ENCODE measurements around the gene CLK1. TPM values are rescaled to one million over a fixed set of nuclear protein-coding genes. Genes with fewer than 3 reads are reported as not detected.
"Not testable (repeated sequence)": the region's sequence is repeated elsewhere in the genome, so short reads cannot be mapped to it uniquely, and the experiment has no call there.

The CLK1 gene
- total RNA-seq, 1 donor from 2014 or later: 92.0 TPM

GRCh38 chr2:200901459-200902072, 37.1 kb upstream of the CLK1 start:
- no peaks in the 10 kb centered on the region for H3K27me3 Mint-ChIP-seq (ENCODE audit: unreplicated experiment)
- peaks cover 23% of the 10 kb centered on the region for H3K36me3 Mint-ChIP-seq (ENCODE audit: unreplicated experiment)
- H3K4me1 Mint-ChIP-seq (ENCODE audit: unreplicated experiment): peaks cover 3% of the 10 kb centered on the region
- H3K9me3 Mint-ChIP-seq (ENCODE audit: unreplicated experiment): no peaks in the 10 kb centered on the region
- H3K27ac Mint-ChIP-seq (ENCODE audit: unreplicated experiment): peak overlapping the region; percentile 75
- TF ChIP-seq CTCF (IDR thresholded peaks at IDR 0.05): peak; percentile 81
- H3K4me3 Mint-ChIP-seq (ENCODE audit: unreplicated experiment): no peak overlapping the region
- DNase-seq (ENCODE audit: extremely low spot score, unreplicated experiment): no peak

DNA sequence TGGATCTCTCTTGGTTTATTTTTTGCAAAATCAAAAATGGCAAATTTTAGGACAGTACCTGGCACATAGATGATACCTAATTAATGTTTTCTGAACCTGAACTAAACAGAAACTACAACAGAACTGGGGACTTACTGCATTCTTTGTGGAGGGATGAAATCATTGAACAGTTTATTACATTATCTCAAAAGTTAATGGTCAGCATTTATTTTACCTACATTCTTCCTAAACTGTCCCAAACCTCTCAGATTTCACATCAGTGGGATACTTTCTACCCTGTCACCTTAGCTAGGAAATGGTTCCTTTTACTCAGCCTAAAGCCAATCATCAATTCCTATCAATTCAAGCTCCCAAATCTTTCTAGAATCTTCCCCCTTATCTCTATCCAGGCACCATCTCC, 35.0 kb upstream of the CLK1 start:
- Mint-ChIP-seq H3K27me3 (ENCODE audit: unreplicated experiment) (no peaks in the 10 kb centered on the region), H3K9me3 (ENCODE audit: unreplicated experiment) (no peaks in the 10 kb centered on the region), H3K36me3 (ENCODE audit: unreplicated experiment) (peaks cover 22% of the 10 kb centered on the region), H3K4me3 (ENCODE audit: unreplicated experiment) (no peak overlapping the region), H3K4me1 (ENCODE audit: unreplicated experiment) (peaks cover 3% of the 10 kb centered on the region), H3K27ac (ENCODE audit: unreplicated experiment) (no peak overlapping the region)
- no peak for DNase-seq (ENCODE audit: extremely low spot score, unreplicated experiment)
- no peak for TF ChIP-seq CTCF (IDR thresholded peaks at IDR 0.05)

DNA sequence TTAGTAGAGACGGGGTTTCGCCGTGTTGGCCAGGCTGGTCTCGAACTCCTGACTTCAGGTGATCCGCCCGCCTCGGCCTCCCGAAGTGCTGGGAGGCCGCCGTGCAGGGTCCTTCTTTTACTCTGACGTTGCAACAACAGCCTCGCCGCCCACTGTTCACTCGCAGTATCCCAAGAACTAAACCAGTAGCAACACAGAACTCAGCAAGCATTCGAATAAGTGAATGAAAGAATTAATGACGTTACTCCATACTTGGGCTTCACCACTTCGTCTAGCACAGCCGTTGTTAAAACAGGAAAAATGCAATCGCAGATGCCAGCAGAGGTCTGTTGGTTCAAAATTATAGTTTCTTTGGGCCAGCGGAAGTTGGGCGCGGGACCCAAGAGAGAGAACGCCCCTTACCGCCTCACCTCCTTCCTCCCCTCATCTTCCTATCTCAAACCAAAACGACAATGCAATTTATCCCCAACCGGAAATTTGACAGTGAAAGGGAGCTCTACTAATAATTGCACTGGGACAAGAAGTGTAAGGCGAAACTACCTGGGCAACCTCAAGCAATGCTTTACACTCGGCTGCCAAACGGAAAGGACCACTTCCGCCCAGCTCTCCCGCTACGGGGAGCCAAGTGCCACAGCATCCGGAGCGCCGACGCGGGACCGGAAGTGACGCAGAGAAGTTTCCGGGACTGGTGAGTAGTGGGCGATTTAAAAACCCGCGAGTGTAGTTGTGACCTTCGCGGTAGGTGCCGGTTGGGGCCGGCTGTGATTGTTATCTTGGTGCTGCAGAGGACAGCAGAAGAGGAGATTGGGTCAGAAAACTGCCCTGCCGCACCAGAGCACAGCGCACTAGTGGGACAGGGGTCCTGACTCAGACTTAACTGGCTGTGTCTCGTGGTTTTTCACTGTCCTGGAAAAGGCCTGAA, 24.5 kb upstream of the CLK1 start, which contains the start of the genes NIF3L1 and PPIL3:
Gene NIF3L1, plus strand, starts transcription at position 668 of the 922 bp plus-strand sequence. CDS start 2,573 bp downstream, outside the sequence.
Gene PPIL3, minus strand, starts transcription at position 374 of the 922 bp plus-strand sequence. CDS start 1,462 bp downstream, outside the sequence.
- Mint-ChIP-seq H3K4me3 (ENCODE audit: unreplicated experiment) (peak within 1 kb of the TSS; percentile 94), H3K27ac (ENCODE audit: unreplicated experiment) (peak within 1 kb of the TSS; percentile 99), H3K9me3 (ENCODE audit: unreplicated experiment) (no peaks in the 10 kb centered on the region), H3K27me3 (ENCODE audit: unreplicated experiment) (no peaks in the 10 kb centered on the region), H3K36me3 (ENCODE audit: unreplicated experiment) (peaks cover 7% of the 10 kb centered on the region), H3K4me1 (ENCODE audit: unreplicated experiment) (peaks cover 30% of the 10 kb centered on the region)
- peak; percentile 97 for DNase-seq (ENCODE audit: extremely low spot score, unreplicated experiment)
- no peak for TF ChIP-seq CTCF (IDR thresholded peaks at IDR 0.05)

DNA sequence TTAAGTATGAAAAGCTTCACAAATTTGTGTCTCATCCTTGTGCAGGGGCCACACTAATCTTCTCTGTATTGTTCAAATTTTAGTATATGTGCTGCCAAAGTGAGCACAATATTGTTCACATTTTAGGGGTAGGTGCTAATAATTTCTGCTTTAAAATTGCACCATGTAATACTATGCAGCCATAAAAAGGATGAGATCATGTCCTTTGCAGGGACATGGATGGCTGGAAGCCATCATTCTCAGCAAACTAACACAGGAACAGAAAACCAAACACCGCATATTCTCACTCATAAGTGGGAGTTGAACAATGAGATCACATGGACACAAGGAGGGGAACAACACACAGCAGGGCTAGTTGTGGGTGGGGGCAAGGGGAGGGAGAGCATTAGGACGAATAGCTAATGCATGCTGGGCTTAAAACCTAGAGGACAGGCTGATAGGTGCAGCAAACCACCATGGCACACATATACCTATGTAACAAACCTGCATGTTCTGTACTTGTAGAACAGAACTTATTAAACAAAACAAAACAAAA, 17.3 kb upstream of the CLK1 start:
- not testable (repeated sequence) for H3K4me1 Mint-ChIP-seq (ENCODE audit: unreplicated experiment); DNase-seq (ENCODE audit: extremely low spot score, unreplicated experiment); H3K4me3 Mint-ChIP-seq (ENCODE audit: unreplicated experiment); H3K27me3 Mint-ChIP-seq (ENCODE audit: unreplicated experiment); H3K27ac Mint-ChIP-seq (ENCODE audit: unreplicated experiment); H3K9me3 Mint-ChIP-seq (ENCODE audit: unreplicated experiment)
- H3K36me3 Mint-ChIP-seq (ENCODE audit: unreplicated experiment): peaks cover 34% of the 10 kb centered on the region

GRCh38 chr2:200878289-200878880, 13.9 kb upstream of the CLK1 start:
- Mint-ChIP-seq H3K27ac (ENCODE audit: unreplicated experiment) (no peak overlapping the region), H3K4me3 (ENCODE audit: unreplicated experiment) (no peak overlapping the region), H3K4me1 (ENCODE audit: unreplicated experiment) (no peaks in the 10 kb centered on the region), H3K9me3 (ENCODE audit: unreplicated experiment) (no peaks in the 10 kb centered on the region), H3K27me3 (ENCODE audit: unreplicated experiment) (no peaks in the 10 kb centered on the region), H3K36me3 (ENCODE audit: unreplicated experiment) (peaks cover 47% of the 10 kb centered on the region)
- no peak for DNase-seq (ENCODE audit: extremely low spot score, unreplicated experiment)
- TF ChIP-seq CTCF (IDR thresholded peaks at IDR 0.05): no peak
